CD1c-positive myeloid dendritic cell (primary cell): Measurements from ENCODE around the gene POU3F3.
A peak's percentile ranks its signal among the peaks of the same experiment; 100 is the strongest.

Experiments
- DNase-seq: peaks from one replicate; pipeline ENCODE4 v3.0.0-alpha.2; 2016; ENCODE audit errors: extremely low spot score

Gene POU3F3

DNA sequence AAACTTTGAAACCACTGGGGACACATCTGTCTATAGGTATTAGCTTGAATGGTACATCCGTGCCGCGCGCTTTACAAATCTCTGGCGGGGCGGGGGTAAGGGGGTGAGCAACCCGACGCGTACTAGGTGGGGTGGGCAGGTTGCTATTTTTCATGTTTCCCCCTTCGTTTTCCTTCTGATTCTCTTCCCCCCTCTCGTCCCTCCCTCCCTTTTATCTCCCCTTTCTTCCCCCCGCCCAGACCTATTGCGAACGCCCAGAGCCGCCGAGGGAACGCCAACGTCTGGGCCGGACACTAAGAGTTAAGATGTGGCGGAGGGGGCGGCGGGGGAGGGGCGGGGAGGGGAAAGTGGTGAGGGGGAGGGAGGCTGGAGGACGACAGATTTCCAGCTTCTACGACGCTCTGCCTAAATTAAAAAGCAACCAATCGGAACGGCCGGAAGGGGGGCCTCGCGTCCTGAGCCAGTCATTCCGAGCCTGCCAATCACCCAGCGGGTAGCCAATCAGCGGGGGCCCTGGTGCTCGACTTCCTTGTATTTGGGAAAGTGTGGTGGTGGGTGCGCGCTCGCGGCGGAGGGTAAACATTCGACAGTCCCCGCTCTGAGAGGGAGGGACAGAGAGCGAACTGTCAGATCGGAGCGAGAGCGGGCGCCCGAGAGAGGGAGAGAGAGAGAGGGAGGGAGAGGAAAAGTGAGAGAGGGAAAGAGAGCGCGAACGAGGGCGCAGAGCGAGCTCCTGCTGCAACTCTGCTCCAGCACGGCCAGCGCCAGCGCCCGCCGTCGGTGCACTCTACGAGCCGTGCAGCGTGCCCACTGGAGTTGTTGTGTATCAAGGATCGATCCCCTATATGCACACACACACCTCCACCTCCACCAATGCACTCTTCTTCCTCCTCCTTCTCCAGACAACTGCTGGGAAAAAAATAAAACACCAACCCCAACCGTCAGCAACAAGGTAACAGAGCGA, at the start of gene POU3F3:
POU3F3 (plus strand) TSS at position 582 of the 964 bp plus-strand sequence. CDS start 1,396 bp downstream, outside the sequence.
- DNase-seq: peak; percentile 67

DNA sequence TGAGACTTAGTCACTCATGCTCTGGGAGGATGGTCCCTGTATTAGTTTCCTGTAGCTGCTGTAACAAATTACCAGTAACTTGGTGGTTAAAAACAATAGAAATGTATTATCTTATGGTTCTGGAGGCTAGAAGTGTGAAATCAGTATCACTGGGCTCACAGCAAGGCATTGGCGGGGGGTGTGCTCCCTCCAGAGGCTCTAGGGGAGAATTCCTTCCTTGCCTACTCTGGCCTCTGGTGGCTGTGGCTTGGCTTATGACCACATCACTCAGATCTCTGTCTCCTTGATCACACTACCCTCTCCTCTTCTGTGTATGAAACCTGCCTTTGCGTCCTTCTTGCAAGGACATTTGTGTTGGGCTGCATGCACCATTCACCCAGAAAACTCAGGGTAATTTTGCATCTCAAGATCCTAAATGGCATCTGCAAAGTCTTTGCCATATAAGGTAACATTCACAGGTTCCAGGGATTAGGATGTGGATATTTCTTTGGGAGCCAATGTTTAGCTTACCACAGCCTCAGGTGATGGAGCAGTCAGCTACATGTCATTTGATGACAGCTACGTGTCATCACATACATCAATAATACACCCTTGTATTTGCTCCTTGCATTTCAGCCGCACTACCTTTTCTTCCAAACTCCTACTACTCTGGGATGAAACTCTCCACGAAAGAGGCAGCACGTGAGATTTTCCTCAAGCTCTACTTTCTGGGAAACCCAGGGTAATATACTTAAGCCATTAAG, 49.6 kb upstream of the POU3F3 start:
- DNase-seq: no peak

DNA sequence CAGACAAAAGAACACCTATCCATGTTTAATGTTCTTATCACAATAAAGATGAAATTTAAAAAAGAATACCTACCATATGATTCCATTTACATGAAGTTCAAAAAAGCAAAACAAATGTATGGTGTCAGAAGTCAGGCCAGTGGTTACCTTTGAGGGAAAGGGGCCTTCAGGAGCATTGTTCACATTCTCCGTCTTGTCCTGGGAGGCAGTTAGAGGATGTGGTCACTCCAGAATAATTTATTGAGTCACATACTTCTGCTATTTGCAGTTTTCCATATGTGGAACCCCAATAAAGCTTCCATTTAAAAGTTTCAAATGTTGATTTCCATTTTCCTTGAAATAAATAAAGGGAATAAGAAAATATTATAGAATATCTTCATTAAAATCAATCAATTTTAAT, 41.6 kb upstream of the POU3F3 start:
- DNase-seq: peak; percentile 42

DNA sequence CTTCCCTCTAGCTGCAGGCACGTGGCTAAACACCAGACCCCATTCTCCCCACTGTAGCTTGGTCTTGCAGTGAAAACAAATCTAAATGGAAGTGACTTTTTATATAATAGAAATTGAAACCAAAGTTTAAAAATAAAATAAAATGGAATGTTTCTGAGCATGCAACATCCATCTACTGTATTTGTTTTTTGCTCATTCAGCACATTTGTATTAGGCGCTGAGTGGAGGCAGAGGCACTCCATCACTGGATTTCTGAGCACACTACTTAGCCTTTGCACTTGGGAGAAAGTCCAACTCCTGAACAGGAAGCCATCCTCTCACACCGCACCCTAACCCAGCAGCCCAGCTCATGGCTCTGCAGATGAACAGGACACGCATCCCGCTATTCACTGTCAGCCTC, 37.8 kb upstream of the POU3F3 start:
- DNase-seq: no peak

DNA sequence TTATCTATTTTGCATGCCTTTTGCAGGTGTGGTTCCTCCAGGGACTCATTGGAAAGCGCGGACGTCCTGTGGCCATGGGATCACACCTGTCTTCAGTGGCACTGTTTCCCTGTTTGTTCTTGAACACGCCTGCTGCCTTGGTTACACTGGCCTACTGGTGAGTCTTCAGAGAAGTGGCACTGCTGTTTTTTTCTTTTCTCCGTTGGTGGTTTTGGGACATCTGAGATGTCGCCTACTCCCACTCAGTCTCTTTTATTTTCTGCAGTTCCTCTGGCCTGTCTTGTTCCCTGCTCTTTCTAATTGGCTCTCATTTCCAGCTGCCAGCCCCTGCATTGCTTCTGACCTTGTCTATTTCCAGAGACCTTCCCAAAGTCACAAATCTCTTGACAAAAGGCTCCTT, 35.7 kb upstream of the POU3F3 start:
- DNase-seq: no peak

DNA sequence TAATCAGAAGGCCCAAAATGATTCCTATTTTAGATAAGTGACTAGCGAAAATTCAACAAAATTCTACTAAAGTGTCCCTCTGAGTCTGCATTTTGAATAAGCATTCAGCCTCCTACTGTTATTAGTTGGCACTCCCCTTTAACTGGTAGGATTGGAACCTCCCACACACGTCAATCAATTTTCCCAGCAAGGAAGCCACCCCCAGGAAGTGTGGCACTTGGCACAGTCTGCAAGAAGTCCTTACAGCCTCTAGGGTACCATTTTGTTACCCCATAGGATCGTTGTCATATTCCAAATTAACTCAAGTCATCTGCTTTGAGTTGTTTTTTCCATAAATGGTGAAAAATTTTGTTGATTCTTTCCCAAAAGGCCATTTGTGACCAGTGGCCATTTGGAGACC, 33.8 kb upstream of the POU3F3 start:
- DNase-seq: no peak

DNA sequence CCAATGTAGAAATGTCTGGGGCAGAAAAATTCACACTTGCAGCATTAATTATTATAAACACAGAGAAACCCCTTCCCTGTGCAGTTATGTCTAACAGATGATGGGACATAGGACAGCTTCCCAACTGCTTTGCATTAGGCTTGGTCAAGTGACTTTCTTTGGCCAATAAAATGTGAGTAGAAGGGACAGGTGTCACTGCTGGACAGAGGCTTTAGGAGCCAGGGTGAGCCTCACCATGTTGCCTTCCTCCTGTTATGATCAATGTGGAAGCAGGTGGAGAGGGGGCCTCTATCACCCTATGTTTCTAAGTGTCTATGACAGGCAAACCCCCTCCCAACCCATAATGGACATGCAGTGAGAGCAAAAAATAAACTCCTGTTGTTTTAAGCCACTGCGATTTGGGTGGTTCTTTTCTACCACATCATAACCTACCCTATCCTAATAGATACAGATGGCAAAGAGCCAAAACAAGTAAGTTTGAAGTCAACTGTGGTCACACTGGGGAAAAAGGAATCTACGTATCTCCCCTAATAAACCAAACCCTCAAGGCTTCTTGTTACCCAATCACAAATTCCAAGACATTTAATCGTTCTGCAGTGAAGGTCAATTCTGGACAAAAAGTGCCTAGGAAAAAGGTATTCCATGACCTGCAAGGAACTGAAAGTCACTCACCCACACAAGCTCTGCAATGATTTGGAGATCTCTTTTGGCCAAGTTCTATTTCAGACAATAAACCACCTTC, 28.6 kb upstream of the POU3F3 start:
- DNase-seq: no peak

DNA sequence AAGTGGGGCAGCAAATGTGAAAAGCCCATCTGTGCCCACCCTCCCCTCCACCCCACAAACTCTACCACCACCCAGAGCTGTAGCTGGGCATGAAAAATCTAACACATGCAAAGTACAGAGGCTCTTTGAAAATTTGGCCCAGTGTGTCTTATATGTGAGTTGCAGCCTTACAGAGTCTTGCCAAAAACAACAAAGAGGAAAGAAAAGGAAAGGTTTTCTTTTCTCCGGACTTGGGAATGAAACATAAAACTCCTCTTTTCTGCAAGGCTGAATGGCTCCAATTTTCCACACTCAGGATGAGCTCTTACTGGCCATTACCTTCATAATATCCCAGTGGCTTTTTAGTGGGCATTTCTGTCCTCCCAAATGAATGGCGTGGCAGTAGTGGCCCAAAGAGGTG, 27.9 kb upstream of the POU3F3 start:
- DNase-seq: no peak

DNA sequence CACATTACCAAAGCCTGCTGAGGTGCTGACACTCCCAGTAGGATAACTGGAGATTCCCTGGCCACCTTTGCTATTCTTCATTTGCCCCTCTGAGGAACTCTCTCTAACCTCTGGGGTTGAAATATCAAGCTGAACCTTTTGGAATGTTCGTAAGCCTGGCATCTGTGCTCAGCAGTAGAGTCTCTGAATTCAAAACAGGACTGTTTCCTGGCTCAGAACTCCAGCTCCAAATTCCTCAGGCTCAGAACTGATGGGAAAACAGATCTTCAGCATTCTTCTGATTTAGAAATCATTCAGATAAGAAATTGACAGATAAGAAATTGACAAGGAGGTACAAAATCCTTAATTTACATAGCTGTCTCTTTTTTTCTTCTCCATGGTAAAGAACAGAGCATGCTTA, 22.2 kb upstream of the POU3F3 start:
- no peak for DNase-seq

DNA sequence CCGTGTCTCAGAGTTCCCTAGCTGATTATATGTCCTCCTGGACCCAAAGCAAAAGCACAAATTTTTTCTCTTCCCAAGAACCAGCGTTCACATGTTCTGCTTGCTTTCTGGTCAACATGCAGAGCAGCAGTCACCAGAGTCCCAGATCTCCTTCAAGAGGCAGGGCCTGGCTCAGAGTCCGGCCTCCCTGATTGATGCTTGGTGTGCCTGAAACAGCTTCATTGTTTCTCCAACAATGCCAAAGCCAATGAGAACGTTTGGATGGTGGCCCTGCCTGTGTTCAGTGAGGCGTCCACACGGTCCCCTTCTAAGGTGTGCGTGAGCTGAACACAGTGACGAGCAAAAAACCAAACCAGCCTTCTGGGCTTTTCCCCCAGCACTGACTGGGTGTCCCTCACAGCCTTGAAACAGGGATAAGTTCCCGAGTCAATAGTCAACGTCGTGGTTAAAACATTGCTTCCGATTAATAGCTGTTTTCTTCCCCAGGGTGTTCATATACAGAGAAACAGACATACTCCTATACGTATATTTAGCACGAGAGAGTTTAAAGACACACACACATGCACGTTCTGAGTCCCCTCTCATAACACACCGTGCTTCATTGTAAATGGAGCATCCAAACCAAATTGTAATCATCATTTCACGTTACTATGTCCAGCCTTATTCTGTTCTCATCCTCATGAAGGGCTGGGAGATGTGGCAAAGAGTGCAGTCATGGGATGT, 19.3 kb upstream of the POU3F3 start:
- DNase-seq: no peak

DNA sequence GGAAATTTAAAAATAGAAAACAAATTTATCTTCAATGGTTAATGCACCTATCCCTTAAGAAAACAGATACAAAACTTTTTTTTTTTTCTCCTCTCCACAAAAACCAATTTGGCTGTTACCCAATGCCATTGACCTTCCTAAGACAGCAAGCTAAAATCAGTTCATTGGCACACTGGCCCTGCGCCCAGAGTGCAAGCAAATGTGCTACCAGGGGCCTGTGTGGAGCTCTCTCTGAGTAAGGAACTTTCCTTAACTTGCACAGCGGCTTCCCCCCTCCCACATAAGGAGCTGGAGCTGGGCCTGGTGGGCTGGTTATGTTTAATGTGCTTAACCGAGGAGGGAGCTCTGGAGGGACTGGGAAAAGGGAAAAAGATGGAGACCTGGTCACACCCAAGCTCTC, 17.6 kb upstream of the POU3F3 start:
- no peak for DNase-seq

DNA sequence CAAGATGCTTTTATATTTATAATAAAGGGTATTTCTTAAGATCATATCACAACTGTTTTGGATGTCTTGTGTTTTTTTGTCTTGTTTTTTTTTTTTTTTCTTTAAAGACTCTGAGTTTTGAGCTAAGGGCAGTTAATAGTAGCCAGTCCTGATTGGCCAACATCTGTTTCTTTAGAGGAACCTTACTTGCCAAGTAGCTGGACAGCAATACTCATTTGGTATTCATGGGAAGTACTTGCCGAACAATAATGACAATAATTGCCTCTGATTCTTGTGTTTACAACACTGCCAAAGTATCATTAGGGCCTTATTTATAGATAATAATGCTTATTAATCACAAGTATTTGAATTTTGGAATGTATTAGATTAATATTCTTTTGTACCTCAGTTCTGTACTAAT, 17.1 kb upstream of the POU3F3 start:
- no peak for DNase-seq

DNA sequence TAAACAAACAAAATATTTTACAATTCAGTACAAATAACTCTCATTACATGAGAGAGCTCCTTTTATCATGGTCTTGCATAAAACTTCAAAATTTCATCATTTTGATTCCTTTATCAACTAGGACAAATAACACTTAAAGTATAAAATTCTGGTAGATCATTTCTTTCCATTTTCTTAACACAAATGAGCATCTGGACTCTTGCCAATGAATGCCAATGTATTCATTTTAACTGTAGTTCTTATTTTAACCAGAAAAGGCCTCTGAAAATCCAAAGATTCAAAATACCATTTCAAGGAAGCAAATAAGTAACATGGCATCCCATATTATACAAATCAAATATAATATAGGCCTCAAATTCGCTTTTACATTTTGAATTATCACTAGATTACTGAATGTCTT, 13.8 kb upstream of the POU3F3 start:
- no peak for DNase-seq

DNA sequence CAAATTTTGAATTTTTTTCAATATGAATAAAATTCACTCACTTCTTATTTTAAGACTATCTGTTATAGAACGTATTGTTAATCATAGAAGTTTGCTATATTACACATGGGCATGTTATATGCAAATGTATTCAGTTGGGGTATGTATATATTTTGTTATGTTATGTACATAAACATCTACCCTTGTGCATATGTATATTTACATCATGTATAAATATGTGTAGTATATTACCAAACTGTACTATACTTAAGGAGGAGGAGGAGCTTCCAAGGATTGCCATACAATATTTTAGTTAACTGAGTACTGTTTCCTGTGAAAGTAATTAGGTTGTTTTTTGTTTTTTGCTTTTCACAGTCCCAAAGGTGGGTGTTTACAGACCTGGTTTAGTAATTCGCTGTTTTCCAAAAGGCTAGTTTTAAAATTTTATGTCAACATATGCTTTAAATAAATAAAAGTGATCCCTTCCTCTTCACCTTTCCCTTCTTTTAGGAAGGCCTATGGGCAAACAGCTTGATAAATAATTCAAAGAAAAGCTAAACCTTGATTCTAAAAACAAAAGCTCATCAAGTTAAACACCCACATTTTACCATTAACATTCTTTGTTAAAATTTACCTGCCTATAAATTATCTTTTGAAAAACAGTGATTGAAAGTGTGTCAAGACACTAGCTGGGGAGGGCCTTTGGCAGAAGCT, 12.9 kb upstream of the POU3F3 start:
- DNase-seq: no peak

DNA sequence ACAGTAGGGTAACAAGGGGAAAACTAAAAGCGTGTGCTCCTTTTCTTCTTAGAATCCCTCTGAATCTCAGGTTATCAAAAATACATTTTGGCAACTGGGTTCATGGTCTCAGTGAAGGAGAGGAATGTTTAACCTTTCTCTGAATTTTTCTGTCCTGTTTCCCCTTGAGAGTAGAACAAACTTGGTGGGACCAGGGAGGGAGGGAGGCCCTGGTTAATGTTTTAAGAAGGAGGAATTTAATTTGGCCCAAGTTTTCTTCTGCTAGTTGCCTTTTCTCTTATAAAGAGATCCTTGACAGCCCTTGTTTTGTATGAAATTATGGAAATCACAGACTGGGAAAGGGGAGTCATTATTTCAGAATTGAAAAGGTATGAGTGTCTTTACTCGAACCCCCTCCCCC, 12.2 kb upstream of the POU3F3 start:
- no peak for DNase-seq

DNA sequence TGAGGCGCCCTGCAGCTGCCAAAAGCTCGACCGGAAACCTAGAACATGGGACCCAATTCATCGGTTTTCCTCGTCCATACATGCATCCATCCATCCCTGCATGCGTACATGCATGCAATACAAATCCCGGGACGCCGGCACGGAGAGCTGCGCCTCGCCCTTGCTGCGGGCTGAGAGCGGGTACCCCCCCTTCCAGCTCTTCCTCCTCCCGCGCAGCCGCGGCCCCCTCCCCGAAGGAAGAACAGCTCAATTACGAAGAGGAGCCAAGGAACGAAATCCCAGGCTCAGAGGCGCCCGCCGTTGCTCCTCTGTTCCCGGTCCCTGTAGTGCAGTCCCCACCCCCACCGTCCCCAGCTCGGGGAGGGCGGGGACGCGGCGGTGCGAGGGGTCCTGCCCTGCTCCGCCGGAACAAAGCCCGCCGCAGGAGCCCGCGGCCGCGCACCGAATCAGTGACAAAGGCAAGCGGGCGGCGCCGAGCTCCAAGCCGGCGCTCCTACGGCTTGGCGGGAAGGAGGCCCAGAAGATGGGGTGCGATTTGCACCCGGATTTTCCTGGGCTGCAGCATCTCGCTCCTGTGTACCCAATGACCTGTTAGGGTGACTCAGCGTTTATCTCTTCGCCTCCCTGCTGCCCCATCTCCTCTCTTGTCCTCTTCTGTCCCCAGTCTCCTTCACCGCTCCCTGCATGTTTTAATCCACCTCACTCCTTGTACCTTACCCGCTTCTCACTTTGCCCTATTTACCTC, 8.9 kb upstream of the POU3F3 start:
- no peak for DNase-seq

DNA sequence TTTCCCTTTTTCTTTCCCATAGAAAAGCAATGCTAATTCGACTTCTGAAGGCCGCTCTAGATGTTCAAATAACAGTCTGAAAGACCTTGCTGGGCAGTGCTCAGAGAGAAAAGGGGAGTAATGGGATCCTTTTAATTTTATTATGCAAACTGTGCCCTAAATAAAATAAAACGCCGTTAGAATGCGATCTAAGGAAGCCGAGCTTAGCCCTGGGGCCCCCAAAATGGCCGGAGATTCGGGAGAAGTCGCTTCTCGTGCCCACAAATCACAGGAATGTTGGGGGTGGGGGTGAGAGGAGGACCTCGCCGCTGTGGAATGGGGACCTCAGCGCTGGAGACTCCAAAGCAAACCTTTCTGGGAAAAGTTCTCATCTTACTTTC, 8.4 kb upstream of the POU3F3 start:
- no peak for DNase-seq

DNA sequence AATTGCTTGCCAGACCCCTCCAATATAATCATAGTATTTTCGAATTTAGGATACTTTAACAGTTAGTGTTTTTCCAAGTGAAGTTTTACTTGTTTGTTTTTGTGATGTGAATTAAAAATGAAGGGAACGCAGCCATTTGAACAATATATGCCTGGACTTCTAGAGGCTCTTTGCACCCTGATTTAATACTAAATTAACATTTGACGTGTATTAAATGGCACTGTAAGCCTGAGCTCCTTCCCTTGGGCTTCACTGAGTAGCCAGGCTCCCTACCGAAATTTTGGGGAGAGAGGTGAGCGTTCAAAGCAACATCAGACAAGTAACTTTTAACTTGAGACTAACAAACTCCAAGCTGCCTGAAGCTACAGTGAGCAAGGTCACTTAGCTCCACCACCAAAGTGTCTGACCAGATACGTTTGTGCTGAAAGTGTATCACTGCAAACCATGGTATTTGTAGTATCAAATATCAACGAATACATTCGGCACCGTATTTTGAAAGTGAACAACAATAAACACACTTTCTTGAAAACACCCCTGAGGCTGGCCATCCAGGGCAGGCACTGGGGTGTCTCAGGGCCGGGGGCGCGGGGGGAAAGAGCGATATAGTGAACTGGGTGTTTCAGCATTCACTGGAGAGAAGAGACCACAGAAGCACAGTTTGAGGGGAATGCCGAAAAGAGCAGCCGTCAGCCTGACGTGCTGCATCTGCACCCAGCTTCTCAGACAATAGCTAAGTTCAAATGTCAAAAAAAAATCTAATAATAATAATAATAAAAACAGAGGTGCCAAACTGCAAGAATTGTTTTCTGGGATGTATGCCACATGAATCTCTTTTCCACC, 7.7 kb upstream of the POU3F3 start:
- no peak for DNase-seq

DNA sequence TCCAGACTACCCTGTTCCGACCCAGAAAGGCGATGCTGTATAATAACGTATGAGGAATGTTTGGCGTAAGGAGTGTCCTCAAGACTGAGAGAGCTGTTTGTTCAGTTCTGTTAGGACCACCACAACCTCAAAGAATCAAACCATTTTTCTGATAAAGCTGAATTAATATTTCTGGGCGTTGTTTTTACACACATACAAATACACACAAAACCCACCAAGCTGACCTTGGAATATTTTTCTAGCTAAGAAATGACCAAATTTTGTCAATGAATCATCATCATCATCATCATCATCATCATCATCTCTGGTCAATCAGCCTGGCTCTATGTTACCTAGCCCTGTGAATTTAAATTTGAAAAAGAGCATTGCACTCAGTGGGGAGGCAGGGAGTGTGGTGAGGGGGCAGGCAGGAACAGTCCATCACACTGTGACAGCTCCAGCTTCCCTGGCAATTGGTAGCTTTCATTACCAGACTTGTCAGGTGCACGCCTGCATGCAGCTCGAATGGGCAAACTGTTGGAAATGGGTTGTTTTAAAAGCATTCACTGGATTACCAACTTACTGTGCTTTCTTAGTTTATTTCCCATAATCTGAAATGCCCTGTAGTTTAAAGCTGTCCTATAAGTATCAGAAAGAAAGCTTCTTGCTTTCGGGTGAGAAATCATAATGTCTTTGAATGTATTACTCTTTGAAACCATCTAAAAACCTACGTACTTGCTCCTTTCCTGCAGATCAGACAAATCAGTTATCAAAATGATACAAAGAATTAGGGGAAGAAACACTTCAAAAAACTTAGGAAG, 6.9 kb upstream of the POU3F3 start:
- no peak for DNase-seq
